Coronary artery (tissue), 2 donors: ENCODE data around the gene ZNF500.
A peak's percentile ranks its signal among the peaks of the same experiment; 100 is the strongest.
"Not testable (repeated sequence)": the region's sequence is repeated elsewhere in the genome, so short reads cannot be mapped to it uniquely, and the experiment has no call there.

ENCODE experiments used
- DNase-seq: peaks from one replicate; pipeline ENCODE4 v3.0.0-alpha.2; 2017; ENCODE audit warnings: low spot score
- H3K27ac ChIP-seq, 2 donors: fragments of 200-600 bp; sonication (generic); one replicate each; pipeline ENCODE4 v1.5.1; 2016 to 2019
- H3K4me3 ChIP-seq: fragments of 200-600 bp; sonication (generic); 2 replicates; pipeline ENCODE4 v1.5.1; 2016; ENCODE audit warnings: mild to moderate bottlenecking, moderate library complexity
- TF ChIP-seq, protein P1 (sequence below): fragments of 200-600 bp; sonication (generic); IDR thresholded peaks from one replicate; pipeline ENCODE4 v1.5.1; 2019; ENCODE audit warnings: antibody characterized with exemption

The ZNF500 gene

GRCh38 chr16:4744555-4745273 lies 22.2 kb downstream of the ZNF500 start:
- DNase-seq, result no peak

GRCh38 chr16:4743226-4743878 lies 23.6 kb downstream of the ZNF500 start:
- Histone ChIP-seq H3K4me3 (no peak overlapping the region), H3K27ac (no peak overlapping the region)
- TF ChIP-seq, protein P1, sequence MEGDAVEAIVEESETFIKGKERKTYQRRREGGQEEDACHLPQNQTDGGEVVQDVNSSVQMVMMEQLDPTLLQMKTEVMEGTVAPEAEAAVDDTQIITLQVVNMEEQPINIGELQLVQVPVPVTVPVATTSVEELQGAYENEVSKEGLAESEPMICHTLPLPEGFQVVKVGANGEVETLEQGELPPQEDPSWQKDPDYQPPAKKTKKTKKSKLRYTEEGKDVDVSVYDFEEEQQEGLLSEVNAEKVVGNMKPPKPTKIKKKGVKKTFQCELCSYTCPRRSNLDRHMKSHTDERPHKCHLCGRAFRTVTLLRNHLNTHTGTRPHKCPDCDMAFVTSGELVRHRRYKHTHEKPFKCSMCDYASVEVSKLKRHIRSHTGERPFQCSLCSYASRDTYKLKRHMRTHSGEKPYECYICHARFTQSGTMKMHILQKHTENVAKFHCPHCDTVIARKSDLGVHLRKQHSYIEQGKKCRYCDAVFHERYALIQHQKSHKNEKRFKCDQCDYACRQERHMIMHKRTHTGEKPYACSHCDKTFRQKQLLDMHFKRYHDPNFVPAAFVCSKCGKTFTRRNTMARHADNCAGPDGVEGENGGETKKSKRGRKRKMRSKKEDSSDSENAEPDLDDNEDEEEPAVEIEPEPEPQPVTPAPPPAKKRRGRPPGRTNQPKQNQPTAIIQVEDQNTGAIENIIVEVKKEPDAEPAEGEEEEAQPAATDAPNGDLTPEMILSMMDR, result no peak
- no peak for DNase-seq

More at GRCh38 chr16:4744555-4745273, 22.2 kb downstream of the ZNF500 start:
- Histone ChIP-seq H3K4me3 (no peak overlapping the region), H3K27ac (no peak overlapping the region)
- TF ChIP-seq, protein P1, result no peak

GRCh38 chr16:4738370-4738769 lies 28.6 kb downstream of the ZNF500 start:
- H3K27ac ChIP-seq, DNase-seq, H3K4me3 ChIP-seq: not testable (repeated sequence)

GRCh38 chr16:4737545-4737944 lies 29.4 kb downstream of the ZNF500 start:
- H3K27ac ChIP-seq, result no peak overlapping the region
- no peak for DNase-seq
- H3K4me3 ChIP-seq, result no peak overlapping the region
- TF ChIP-seq, protein P1, result no peak

GRCh38 chr16:4736546-4736945 lies 30.4 kb downstream of the ZNF500 start:
- H3K27ac ChIP-seq, result no peak overlapping the region
- no peak for DNase-seq
- no peak overlapping the region for H3K4me3 ChIP-seq
- TF ChIP-seq, protein P1, result no peak

DNA sequence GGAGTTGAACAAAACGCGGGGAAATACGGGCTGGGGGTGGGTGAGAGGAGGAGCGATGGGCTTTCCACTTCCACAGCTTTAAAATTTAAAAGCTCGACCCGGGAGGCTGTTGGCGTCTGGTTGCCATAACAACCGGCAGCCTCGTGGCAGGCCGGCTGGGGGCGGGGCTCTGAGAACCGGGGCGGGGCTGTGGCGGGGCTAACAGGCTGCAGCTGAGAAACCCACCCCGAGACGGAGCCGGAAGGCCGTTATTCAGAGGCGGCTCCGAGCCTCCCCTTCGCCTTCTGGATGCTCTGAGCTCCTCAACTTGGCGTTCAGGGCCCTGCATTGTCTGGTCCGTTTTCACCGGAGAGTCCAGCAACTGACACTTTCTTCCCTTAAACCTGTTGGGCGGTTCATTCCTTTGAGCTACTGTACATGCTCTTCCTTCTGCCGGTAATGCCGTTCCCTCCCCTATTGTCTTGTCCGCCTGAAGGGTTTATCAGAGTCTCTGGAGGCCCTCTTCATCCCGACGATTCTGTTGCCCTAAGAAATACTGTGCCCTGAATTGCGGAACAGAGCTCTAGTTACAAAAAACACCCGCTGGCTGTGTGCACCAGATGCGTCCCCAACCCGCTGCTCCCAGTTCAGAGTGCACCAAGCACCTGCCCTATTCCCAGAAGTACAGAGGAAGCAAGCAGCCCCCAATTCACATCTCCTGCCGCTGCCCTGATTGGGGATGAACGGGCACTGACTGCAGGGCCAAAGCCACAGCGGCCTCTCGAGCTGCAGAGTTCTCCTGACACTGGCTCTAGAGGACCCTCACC lies 32.0 kb downstream of the ZNF500 start:
- Histone ChIP-seq H3K4me3 (peak overlapping the region; percentile 83), H3K27ac (peak overlapping the region; percentile 39 to 90)
- TF ChIP-seq, protein P1, result no peak
- peak; percentile 89 for DNase-seq

DNA sequence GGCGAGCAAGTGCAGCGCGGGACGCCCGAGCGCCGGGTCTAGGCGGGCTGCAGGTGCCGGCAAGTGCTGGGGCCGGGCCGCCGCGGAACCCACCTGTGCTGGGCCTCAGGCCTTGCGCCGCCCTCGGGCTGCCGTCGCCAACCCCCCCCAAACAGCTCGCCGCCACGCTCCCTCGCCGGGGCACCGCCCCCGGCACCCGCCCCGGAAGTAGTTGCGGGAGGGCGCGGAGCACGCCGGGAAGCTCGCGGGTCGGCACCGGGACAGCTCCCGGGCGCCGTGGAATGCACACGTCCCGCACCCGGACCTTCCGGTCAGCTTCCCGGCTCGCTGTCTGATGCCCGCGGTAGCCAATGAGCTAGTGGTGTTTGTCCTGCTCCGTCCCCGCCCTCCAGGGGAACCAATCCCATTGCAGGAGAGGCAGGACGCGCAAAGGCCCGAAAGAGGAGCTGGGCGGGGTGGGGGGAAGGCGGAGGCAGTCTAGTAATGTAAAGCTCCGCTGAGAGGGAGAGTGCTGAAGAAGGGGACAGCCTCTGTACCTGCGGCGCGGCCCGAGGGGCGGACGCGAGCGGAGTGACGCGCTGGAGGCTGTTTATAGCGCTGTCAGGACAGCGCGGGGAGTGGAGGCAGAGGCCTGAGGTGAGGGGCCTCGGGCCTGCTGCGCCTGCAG lies 32.8 kb downstream of the ZNF500 start, which contains the start of the genes ANKS3 and DNAAF8:
Gene ANKS3 (minus strand): TSS at position 209 of the 667 bp plus-strand sequence. CDS start 4,122 bp downstream, outside the sequence.
Gene DNAAF8 (plus strand): TSS at position 475 of the 667 bp plus-strand sequence. CDS start 1,978 bp downstream, outside the sequence.
- TF ChIP-seq, protein P1, result no peak
- peak; percentile 98 for DNase-seq
- peak within 1 kb of the TSS; percentile 39 to 90 for H3K27ac ChIP-seq
- peak within 1 kb of the TSS; percentile 83 for H3K4me3 ChIP-seq
